Heart left ventricle (tissue), 16 donors: ENCODE measurements around the gene LTA. TPM values are rescaled to one million over a fixed set of nuclear protein-coding genes. Genes with fewer than 3 reads are reported as not detected.
A peak's percentile ranks its signal among the peaks of the same experiment; 100 is the strongest.

Experiments
- ATAC-seq, 4 donors: fragments of 200-7000 bp; cut with Tn5 transposase; one replicate each; pipeline ENCODE4 v1.9.1; 2020 to 2022; ENCODE audit warnings: moderate library complexity in 4 of 4, mild to moderate bottlenecking in 3 of 4, moderate number of reproducible peaks in 1 of 4
- DNase-seq, 5 donors: peaks; one replicate each; pipeline ENCODE4 v3.0.0-alpha.2; 2020
- H3K27ac ChIP-seq, 12 donors: fragments of 200-600 bp; sonication (generic) in 4 of 12; one replicate each; pipeline versions ENCODE4 v1.5.0 to v1.8.0; 2016 to 2022; ENCODE audit warnings: mild to moderate bottlenecking in 2 of 12
- H3K27me3 ChIP-seq, 9 donors: fragments of 200-600 bp; sonication (generic) in 2 of 9; one replicate each; pipeline versions ENCODE4 v1.5.1 to v1.8.0; 2016 to 2022; ENCODE audit warnings: mild to moderate bottlenecking in 3 of 9
- H3K36me3 ChIP-seq, 9 donors: fragments of 200-600 bp; sonication (generic) in 2 of 9; one replicate each; pipeline versions ENCODE4 v1.5.0 to v1.8.0; 2018 to 2022; ENCODE audit warnings: mild to moderate bottlenecking in 2 of 9
- H3K4me1 ChIP-seq, 12 donors: fragments of 200-600 bp; sonication (generic) in 4 of 12; one replicate each; pipeline versions ENCODE4 v1.5.0 to v1.8.0; 2016 to 2022; ENCODE audit warnings: mild to moderate bottlenecking in 3 of 12
- H3K4me3 ChIP-seq, 12 donors: fragments of 200-600 bp; sonication (generic) in 4 of 12; one replicate each; pipeline versions ENCODE4 v1.5.0 to v1.8.0; 2017 to 2022; ENCODE audit warnings: mild to moderate bottlenecking in 9 of 12, moderate library complexity in 4 of 12
- H3K9me3 ChIP-seq, 12 donors: fragments of 200-600 bp; sonication (generic) in 4 of 12; one replicate each; pipeline versions ENCODE4 v1.5.0 to v1.8.0; 2016 to 2022; ENCODE audit warnings: mild to moderate bottlenecking in 1 of 12
- CTCF ChIP-seq, 12 donors: fragments of 200-600 bp; sonication (generic) in 4 of 12; IDR thresholded peaks; one replicate each; pipeline versions ENCODE4 v1.5.0 to v1.8.0; 2018 to 2022; ENCODE audit warnings: antibody characterized with exemption in 12 of 12, mild to moderate bottlenecking in 5 of 12
- POLR2A ChIP-seq, 2 donors: fragments of 450-650 bp; IDR thresholded peaks; one replicate each; pipeline ENCODE4 v1.6.1; 2017; ENCODE audit warnings: antibody characterized with exemption in 2 of 2, mild to moderate bottlenecking in 2 of 2, moderate library complexity in 2 of 2
- WGBS, 4 donors: extraction: QIAGEN DNeasy Blood & Tissue Kit in 2 of 4; methylation state at CpG; one replicate each; pipeline versions ENCODE4 v1.1.5 to v1.1.7; 2013 to 2018; 5-methylcytosine and 5-hydroxymethylcytosine counted together
- intact Hi-C, 10 donors: fragments of 100-400 bp; cut with DNase I; formaldehyde crosslinking; loops; one replicate each; pipeline versions ENCODE4 v1.11.1 to v1.14.2; 2022
- polyA plus RNA-seq, 2 donors: library from polyadenylated mRNA; stranded (reverse); fragments of 200-250 nt; gene quantifications; one replicate each; pipeline ENCODE4 v1.2.3, GENCODE V29; 2013
- total RNA-seq, 9 donors: library from RNA; depleted of rRNA in 2 of 9; stranded (reverse); fragments of >200 nt in 2 of 9; fragmentation: NEBNext Ultra II Directional in 3 of 9; extraction: Animal tissue kit (Norgen Biotek cat#: 25700) in 3 of 9; gene quantifications; one replicate each; pipeline versions ENCODE4 v1.1.0 to v1.2.4, GENCODE V29; 2016 to 2023
- donor health status: ischemic (EF 13 %, LVEDD 7.1; RV severe dilation, severe dysfunction).
- donor health status: healthy with polysubstance abuse.
- donor health status: DM: no; HTN: yes; CAD: no.
- donor health status: DM: no; HTN: no; CAD: no.
- donor health status: ischemic (EF 25% LVEDD 6.9; RV normal size, moderate dysfunction).
- donor health status: ischemic (EF 25% LVEDD 5.7; RV mildly dilated, moderate dysfunction).
- donor health status: healthy.
- donor health status: DM: yes; HTN: yes; CAD: no.
- donor health status: ischemic (EF 35%, LVEDD 5.7; RV mildly dilated, moderate dysfunction).
- donor health status: nonischemic (EF 11% LVEDD 7.7; RV severe dilation, severe dysfunction).
- donor health status: DM: yes; HTN: yes; CAD: no.
- donor health status: PGD.
- donor health status: ischemic (EF 29% LVEDD 5.4; RV normal size, mild dysfunction).
- donor health status: nonischemic (EF 23%, LVEDD 6.1; RV moderate dilation, normal function).

Gene LTA
- total and polyA plus RNA-seq, 11 donors, result 0.07 to 0.64 (median 0.18) TPM; not detected in 8

GRCh38 chr6:31580807-31581433 is 8.8 kb downstream of the LTA start:
- peaks cover 0 to 83% (median 15%) of the 10 kb centered on the region in 12 donors for H3K4me1 ChIP-seq
- peak in 1 of 2 donors; percentile 39 for TF ChIP-seq POLR2A (IDR thresholded peaks at IDR 0.05)
- peak; percentile 31 to 100 (median 99) for TF ChIP-seq CTCF (IDR thresholded peaks at IDR 0.05)
- 0 to 1% (median 0%) methylated on average over 46 to 62 of the region's 62 CpGs for WGBS, 4 donors
- peak; percentile 93 to 98 (median 98) for ATAC-seq
- H3K4me3 ChIP-seq, result peak overlapping the region; percentile 67 to 98 (median 84)
- intact Hi-C loops, result loop anchor here (1.0 to 5.0 kb wide), 6 partner anchors 17 to 34 kb away; partner anchors contain the start of genes ATP6V1G2 (in 9 of the 10) and NFKBIL1 (in 9 of the 10)
- peak overlapping the region; percentile 71 to 95 (median 85) for H3K27ac ChIP-seq
- no peaks in the 10 kb centered on the region for H3K9me3 ChIP-seq
- peaks cover 0 to 10% (median 0%) of the 10 kb centered on the region in 9 donors for H3K36me3 ChIP-seq
- DNase-seq, result peak; percentile 90 to 95 (median 92)
- H3K27me3 ChIP-seq, result no peaks in the 10 kb centered on the region

GRCh38 chr6:31581434-31582229 is 9.5 kb downstream of the LTA start:
- WGBS, 4 donors, result 23 to 36% (median 27%) methylated on average over 18 to 21 of the region's 21 CpGs
- DNase-seq, result peak in 1 of 5 donors; percentile 33

GRCh38 chr6:31582230-31582643 is 10.1 kb downstream of the LTA start, which contains the start of gene LTB:
Gene LTB, minus strand, starts transcription at chr6:31582424. Its CDS starts 7 bp downstream, at chr6:31582417.
- peak in 1 of 5 donors; percentile 32 for DNase-seq
- intact Hi-C loops, result loop anchor here in 7 of 10 donors (2.0 to 5.0 kb wide), 2 partner anchors 15 to 35 kb away; partner anchors contain the start of genes ATP6V1G2 (in 7 of the 7) and NFKBIL1 (in 7 of the 7)
- 60 to 100% (median 71%) methylated on average over 1 to 3 of the region's 3 CpGs for WGBS, 4 donors

More at GRCh38 chr6:31581434-31582229, 9.5 kb downstream of the LTA start:
- no peak for TF ChIP-seq POLR2A (IDR thresholded peaks at IDR 0.05)
- ATAC-seq, result peak in 3 of 4 donors; percentile 24 to 47 (median 36)
- intact Hi-C loops, result loop anchor here (1.0 to 5.0 kb wide), 7 partner anchors 15 to 35 kb away; partner anchors contain the start of genes ATP6V1G2 (in 9 of the 10) and NFKBIL1 (in 9 of the 10)
- Histone ChIP-seq H3K4me1 (peaks cover 0 to 83% (median 16%) of the 10 kb centered on the region in 12 donors), H3K9me3 (no peaks in the 10 kb centered on the region), H3K4me3 (peak overlapping the region; percentile 67 to 98 (median 84)), H3K36me3 (peaks cover 0 to 10% (median 0%) of the 10 kb centered on the region in 9 donors), H3K27me3 (no peaks in the 10 kb centered on the region), H3K27ac (peak overlapping the region; percentile 71 to 95 (median 85))

More at GRCh38 chr6:31582230-31582643, 10.1 kb downstream of the LTA start, which contains the start of gene LTB:
- peaks cover 0 to 83% (median 16%) of the 10 kb centered on the region in 12 donors for H3K4me1 ChIP-seq
- H3K4me3 ChIP-seq, result peak within 1 kb of the TSS; percentile 67 to 98 (median 84)
- H3K9me3 ChIP-seq, result no peaks in the 10 kb centered on the region
- H3K27me3 ChIP-seq, result no peaks in the 10 kb centered on the region
- peak within 1 kb of the TSS; percentile 71 to 95 (median 85) for H3K27ac ChIP-seq
- TF ChIP-seq CTCF (IDR thresholded peaks at IDR 0.05) (no peak), POLR2A (IDR thresholded peaks at IDR 0.05) (no peak)
- peaks cover 0 to 6% (median 0%) of the 10 kb centered on the region in 9 donors for H3K36me3 ChIP-seq
- ATAC-seq, result no peak
